PC-3 (cell line): ENCODE results near the gene TMEM63B. TPM values are rescaled to one million over a fixed set of nuclear protein-coding genes. Genes with fewer than 3 reads are reported as not detected.

Source experiments
- ATAC-seq: fragments of 200-7000 bp; cut with Tn5 transposase; 2 replicates; pipeline ENCODE4 v1.9.1; 2020; ENCODE audit warnings: mild to moderate bottlenecking, moderate library complexity
- BruUV-seq: library from RNA; stranded (reverse); fragments of 400-500 nt; replicated peaks from 2 replicates; lab custom pipeline; 2021; lab: Mats Ljungman, UMichigan
- CTCF ChIA-PET: fragments of 300-600 bp; sonication (Branson Sonifier 250); formaldehyde crosslinking; loops from one replicate; lab custom pipeline; 2022; ENCODE audit warnings: antibody characterized with exemption; lab: Charles Lee
- POLR2A ChIA-PET: fragments of 300-600 bp; sonication (Branson Sonifier 250); formaldehyde crosslinking; loops from one replicate; lab custom pipeline; 2022; ENCODE audit warnings: antibody characterized with exemption; ENCODE audit not compliant: unreplicated experiment; lab: Charles Lee
- DNase-seq: peaks from one replicate; pipeline ENCODE4 v3.0.0-alpha.2; 2015
- H2AFZ ChIP-seq: fragments of 300-600 bp; sonication (generic); 2 replicates; pipeline ENCODE4 v1.6.0; 2016; ENCODE audit warnings: antibody characterized with exemption, low read length
- H3F3A ChIP-seq: fragments of 300-600 bp; sonication (generic); one replicate; pipeline ENCODE4 v1.6.0; 2017; ENCODE audit warnings: antibody characterized with exemption, low read length, control low read depth, mild to moderate bottlenecking; ENCODE audit not compliant: unreplicated experiment
- H3K27ac ChIP-seq: fragments of 300-600 bp; sonication (generic); 2 replicates; pipeline ENCODE4 v1.5.1; 2016; ENCODE audit warnings: mild to moderate bottlenecking, low read length
- H3K27me3 ChIP-seq: fragments of 300-600 bp; sonication (generic); 2 replicates; pipeline ENCODE4 v1.6.1; 2016; ENCODE audit warnings: low read length, mixed read lengths
- H3K36me3 ChIP-seq: fragments of 300-600 bp; sonication (generic); 2 replicates; pipeline ENCODE4 v1.6.1; 2016; ENCODE audit warnings: low read depth, mixed run types, low read length, mixed read lengths
- H3K4me1 ChIP-seq: fragments of 300-600 bp; sonication (generic); 2 replicates; pipeline ENCODE4 v1.5.1; 2016; ENCODE audit warnings: low read length; ENCODE audit not compliant: insufficient read depth
- H3K4me2 ChIP-seq: fragments of 300-600 bp; sonication (generic); 2 replicates; pipeline ENCODE4 v1.6.0; 2016; ENCODE audit warnings: low read length
- H3K4me3 ChIP-seq: fragments of 300-600 bp; sonication (generic); 2 replicates; pipeline ENCODE4 v1.5.1; 2016; ENCODE audit warnings: mild to moderate bottlenecking, low read length, mixed read lengths
- H3K79me2 ChIP-seq: fragments of 300-600 bp; sonication (generic); 2 replicates; pipeline ENCODE4 v1.6.1; 2017; ENCODE audit warnings: low read length, mixed read lengths
- H3K9ac ChIP-seq: fragments of 300-600 bp; sonication (generic); 2 replicates; pipeline ENCODE4 v1.6.0; 2016; ENCODE audit warnings: mild to moderate bottlenecking, low read length
- H3K9me2 ChIP-seq: fragments of 300-600 bp; sonication (generic); replicated peaks from 2 replicates; pipeline ENCODE4 v1.6.1; 2016; ENCODE audit warnings: mixed run types, low read length, mixed read lengths
- H3K9me3 ChIP-seq: fragments of 300-600 bp; sonication (generic); 2 replicates; pipeline ENCODE4 v1.6.1; 2016; ENCODE audit warnings: low read length, mixed read lengths
- H4K20me1 ChIP-seq: fragments of 300-600 bp; sonication (generic); 2 replicates; pipeline ENCODE4 v1.6.1; 2016; ENCODE audit warnings: low read length, mixed read lengths
- EZH2 ChIP-seq: fragments of 300-600 bp; sonication (generic); IDR thresholded peaks from one replicate; pipeline ENCODE4 v1.6.1; 2017; ENCODE audit warnings: antibody characterized with exemption, mild to moderate bottlenecking, low read length; ENCODE audit not compliant: unreplicated experiment
- EZH2phosphoT487 ChIP-seq: fragments of 300-600 bp; sonication (generic); IDR thresholded peaks from 2 replicates; pipeline ENCODE4 v1.6.1; 2018; ENCODE audit warnings: mild to moderate bottlenecking, antibody characterized with exemption, low read length, borderline replicate concordance
- intact Hi-C: fragments of 100-400 bp; cut with micrococcal nuclease; formaldehyde crosslinking; loops from 2 replicates; pipeline ENCODE4 v1.9.0; 2023
- total RNA-seq: library from RNA; depleted of rRNA; stranded (reverse); fragments of >200 nt; gene quantifications from 2 replicates; pipeline ENCODE4 v1.2.3, GENCODE V29; 2014
- TF ChIP-seq, protein P1 (sequence below): fragments of 300-600 bp; sonication (generic); conservative IDR thresholded peaks from 2 replicates; pipeline ENCODE4 v1.5.1; 2017; ENCODE audit warnings: antibody characterized with exemption, low read depth, mild to moderate bottlenecking, low read length

TMEM63B gene
- total RNA-seq, 1 experiment from 2014 or later: 23.6 TPM

DNA sequence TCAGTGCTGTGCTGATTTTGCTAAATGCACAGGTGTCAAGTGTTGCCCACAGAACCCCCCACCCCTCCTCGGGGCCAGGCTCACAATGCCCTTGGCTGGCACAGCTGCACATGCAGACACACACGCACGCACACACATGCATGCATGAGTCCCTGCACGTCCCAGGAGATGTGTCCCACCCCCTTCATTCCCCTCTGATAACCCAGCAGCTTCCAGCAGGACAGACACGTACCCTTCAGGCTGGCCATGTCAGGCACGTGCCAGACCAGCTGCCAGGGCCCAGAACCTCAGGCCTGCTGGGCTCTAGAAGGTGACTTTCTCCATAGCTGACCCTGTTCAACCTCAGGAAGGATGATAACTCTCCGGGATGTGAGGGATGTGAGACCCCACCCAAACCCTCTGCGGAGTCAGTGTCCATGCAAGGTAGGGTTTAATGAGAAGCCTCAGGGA lies 44.5 kb upstream of the TMEM63B start:
- no peaks in the 10 kb centered on the region for H3F3A ChIP-seq
- CTCF ChIA-PET: no interaction called here
- BruUV-seq: no TSS peak

DNA sequence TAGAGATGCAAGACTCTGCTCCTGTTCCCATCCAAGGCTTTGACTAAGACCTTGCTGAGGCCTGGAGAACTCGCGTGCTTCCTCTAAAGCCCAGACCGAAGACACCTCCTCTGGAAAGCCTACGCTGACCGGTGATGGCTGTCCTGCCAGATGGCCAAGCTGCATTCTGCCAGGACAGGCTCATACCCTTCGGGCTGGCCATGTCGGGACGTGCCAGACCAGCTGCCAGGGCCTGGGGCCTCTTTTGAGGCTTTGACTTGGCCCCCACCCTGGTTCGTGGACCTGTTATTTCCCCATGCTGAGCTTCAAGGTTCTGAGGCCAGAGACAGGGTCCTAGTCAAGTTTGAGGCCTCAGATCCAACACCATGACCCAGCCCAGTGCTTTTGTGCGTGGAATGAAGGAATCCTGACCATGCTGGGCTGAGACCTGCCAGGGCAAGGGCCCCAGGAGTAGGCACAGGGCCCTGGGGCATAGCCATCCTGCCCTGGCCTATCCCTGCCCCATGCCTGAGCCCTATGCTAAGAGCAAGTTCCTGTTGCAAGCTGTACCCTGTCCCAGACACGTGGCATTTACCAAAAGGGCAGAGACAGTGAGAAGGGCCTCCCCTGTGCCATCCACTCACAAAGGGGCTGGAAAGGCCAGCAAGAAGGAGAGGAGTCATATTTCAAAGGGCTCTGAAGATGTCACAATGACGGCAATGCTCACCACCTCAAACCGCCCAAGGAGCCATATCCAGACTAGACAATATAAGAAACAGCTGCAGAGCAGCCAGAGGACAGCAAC lies 42.9 kb upstream of the TMEM63B start:
- TF ChIP-seq EZH2: no peak
- TF ChIP-seq, protein P1, sequence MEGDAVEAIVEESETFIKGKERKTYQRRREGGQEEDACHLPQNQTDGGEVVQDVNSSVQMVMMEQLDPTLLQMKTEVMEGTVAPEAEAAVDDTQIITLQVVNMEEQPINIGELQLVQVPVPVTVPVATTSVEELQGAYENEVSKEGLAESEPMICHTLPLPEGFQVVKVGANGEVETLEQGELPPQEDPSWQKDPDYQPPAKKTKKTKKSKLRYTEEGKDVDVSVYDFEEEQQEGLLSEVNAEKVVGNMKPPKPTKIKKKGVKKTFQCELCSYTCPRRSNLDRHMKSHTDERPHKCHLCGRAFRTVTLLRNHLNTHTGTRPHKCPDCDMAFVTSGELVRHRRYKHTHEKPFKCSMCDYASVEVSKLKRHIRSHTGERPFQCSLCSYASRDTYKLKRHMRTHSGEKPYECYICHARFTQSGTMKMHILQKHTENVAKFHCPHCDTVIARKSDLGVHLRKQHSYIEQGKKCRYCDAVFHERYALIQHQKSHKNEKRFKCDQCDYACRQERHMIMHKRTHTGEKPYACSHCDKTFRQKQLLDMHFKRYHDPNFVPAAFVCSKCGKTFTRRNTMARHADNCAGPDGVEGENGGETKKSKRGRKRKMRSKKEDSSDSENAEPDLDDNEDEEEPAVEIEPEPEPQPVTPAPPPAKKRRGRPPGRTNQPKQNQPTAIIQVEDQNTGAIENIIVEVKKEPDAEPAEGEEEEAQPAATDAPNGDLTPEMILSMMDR: no peak
- no peak for TF ChIP-seq EZH2phosphoT487
- DNase-seq (no peak), ATAC-seq (no peak)
- Histone ChIP-seq H3K27ac (no peak overlapping the region), H3K27me3 (no peaks in the 10 kb centered on the region), H3K9me3 (no peaks in the 10 kb centered on the region), H3K4me2 (no peak overlapping the region), H3K9me2 (no peaks in the 10 kb centered on the region), H2AFZ (no peak overlapping the region), H4K20me1 (no peaks in the 10 kb centered on the region), H3K79me2 (no peaks in the 10 kb centered on the region), H3K36me3 (peaks cover 1% of the 10 kb centered on the region; the same call in 1 of the 2 replicates), H3K9ac (no peak overlapping the region), H3K4me1 (no peaks in the 10 kb centered on the region; the same call in 1 of the 2 replicates), H3F3A (no peaks in the 10 kb centered on the region), H3K4me3 (no peak overlapping the region)
- intact Hi-C loops: no loop called here
- BruUV-seq: no TSS peak
- ChIA-PET POLR2A (no interaction called here), CTCF (no interaction called here)

More for the DNA sequence above, 44.5 kb upstream of the TMEM63B start:
- no peaks in the 10 kb centered on the region; the same call in 1 of the 2 replicates for H3K4me1 ChIP-seq
- POLR2A ChIA-PET: no interaction called here
- no peak overlapping the region for H3K4me2 ChIP-seq
- no peak overlapping the region for H3K27ac ChIP-seq
- no peaks in the 10 kb centered on the region for H3K79me2 ChIP-seq
- DNase-seq: no peak
- H2AFZ ChIP-seq: no peak overlapping the region
- no peak overlapping the region for H3K9ac ChIP-seq
- no peak overlapping the region for H3K4me3 ChIP-seq
- H3K27me3 ChIP-seq: no peaks in the 10 kb centered on the region
- no peaks in the 10 kb centered on the region for H3K9me2 ChIP-seq
- H3K36me3 ChIP-seq: no peaks in the 10 kb centered on the region
- H4K20me1 ChIP-seq: no peaks in the 10 kb centered on the region
- TF ChIP-seq EZH2 (no peak), EZH2phosphoT487 (no peak)
- TF ChIP-seq, protein P1: no peak
- intact Hi-C loops: no loop called here
- no peak for ATAC-seq
- H3K9me3 ChIP-seq: no peaks in the 10 kb centered on the region

DNA sequence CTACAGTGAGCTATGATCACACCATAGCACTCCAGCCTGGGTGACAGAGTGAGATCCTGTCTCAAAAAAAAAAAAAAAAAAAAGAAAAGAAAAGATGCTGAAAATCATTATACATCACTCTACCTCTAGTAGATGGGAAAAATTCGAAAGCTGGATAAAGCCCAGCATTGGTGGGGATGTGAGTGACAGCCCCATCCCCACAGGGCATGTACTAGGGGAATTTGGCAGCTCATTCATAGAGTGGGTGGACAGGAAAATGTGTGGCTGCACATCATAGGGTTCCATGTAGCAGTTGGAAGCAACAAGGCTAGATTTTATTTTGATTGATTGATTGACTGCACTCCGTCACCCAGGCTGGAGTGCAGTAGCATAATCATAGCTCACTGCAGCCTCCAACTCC lies 42.1 kb upstream of the TMEM63B start:
- intact Hi-C loops: no loop called here
- DNase-seq (no peak), ATAC-seq (no peak)
- CTCF ChIA-PET: no interaction called here
- H3K4me3 ChIP-seq: no peak overlapping the region
- no peaks in the 10 kb centered on the region for H4K20me1 ChIP-seq
- no peaks in the 10 kb centered on the region for H3F3A ChIP-seq
- H3K27ac ChIP-seq: no peak overlapping the region
- BruUV-seq: no TSS peak
- no peak overlapping the region for H3K4me2 ChIP-seq
- POLR2A ChIA-PET: no interaction called here
- H3K79me2 ChIP-seq: no peaks in the 10 kb centered on the region
- no peaks in the 10 kb centered on the region for H3K9me2 ChIP-seq
- no peaks in the 10 kb centered on the region for H3K9me3 ChIP-seq
- TF ChIP-seq, protein P1: no peak
- TF ChIP-seq EZH2phosphoT487 (no peak), EZH2 (no peak)
- H2AFZ ChIP-seq: no peak overlapping the region
- H3K36me3 ChIP-seq: peaks cover 3% of the 10 kb centered on the region; the same call in 1 of the 2 replicates
- no peaks in the 10 kb centered on the region for H3K27me3 ChIP-seq
- no peaks in the 10 kb centered on the region for H3K4me1 ChIP-seq
- H3K9ac ChIP-seq: no peak overlapping the region
